Activated T-cell treated with anti-CD3 and anti-CD28 coated beads, Interleukin-2, amount 50 U/mL, for 48 hours (primary cell): ENCODE measurements around the gene SYCE3.
"Not testable (repeated sequence)": the region's sequence is repeated elsewhere in the genome, so short reads cannot be mapped to it uniquely, and the experiment has no call there.

Experiments used
- DNase-seq, 2 experiments: peaks; one replicate each; pipeline ENCODE4 v3.0.0-alpha.2; 2020

Gene SYCE3

DNA sequence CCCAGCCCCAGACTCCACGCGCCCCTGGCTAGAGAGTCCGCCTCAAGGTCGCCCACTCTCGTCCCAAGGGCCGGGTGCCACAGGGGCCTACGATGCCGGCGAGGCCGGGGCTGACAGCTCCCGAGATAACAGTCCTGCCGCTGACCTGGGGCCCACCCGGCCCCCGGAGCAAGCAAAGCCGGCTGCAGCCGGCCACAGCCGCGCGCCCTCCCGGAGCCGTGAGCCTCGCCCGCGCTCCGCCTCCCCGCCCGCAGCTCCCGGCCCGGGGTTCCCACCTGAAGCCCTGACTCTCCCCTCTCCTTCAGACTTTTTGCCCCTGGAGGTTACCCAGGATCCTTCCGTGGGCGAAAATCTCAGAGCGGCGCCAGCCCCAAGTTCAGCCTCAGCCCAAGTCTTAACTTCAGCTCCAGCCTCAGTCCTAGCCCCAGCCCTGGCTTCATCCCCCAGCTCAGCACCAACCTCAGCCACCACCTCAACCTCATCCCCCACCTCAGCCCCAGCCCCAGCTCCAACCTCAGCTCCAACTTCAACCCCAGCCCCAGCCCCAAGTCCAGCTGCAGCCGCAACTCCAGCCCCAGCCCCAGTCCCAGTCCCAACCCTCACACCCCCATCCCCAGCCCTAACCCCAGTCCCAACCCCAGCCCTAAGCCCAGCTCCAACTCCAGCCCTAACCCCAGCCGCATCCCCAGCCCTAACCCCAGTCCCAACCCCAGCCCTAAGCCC lies 15.3 kb downstream of the SYCE3 start:
- peak in 1 of 2 experiments; percentile 34 for DNase-seq

DNA sequence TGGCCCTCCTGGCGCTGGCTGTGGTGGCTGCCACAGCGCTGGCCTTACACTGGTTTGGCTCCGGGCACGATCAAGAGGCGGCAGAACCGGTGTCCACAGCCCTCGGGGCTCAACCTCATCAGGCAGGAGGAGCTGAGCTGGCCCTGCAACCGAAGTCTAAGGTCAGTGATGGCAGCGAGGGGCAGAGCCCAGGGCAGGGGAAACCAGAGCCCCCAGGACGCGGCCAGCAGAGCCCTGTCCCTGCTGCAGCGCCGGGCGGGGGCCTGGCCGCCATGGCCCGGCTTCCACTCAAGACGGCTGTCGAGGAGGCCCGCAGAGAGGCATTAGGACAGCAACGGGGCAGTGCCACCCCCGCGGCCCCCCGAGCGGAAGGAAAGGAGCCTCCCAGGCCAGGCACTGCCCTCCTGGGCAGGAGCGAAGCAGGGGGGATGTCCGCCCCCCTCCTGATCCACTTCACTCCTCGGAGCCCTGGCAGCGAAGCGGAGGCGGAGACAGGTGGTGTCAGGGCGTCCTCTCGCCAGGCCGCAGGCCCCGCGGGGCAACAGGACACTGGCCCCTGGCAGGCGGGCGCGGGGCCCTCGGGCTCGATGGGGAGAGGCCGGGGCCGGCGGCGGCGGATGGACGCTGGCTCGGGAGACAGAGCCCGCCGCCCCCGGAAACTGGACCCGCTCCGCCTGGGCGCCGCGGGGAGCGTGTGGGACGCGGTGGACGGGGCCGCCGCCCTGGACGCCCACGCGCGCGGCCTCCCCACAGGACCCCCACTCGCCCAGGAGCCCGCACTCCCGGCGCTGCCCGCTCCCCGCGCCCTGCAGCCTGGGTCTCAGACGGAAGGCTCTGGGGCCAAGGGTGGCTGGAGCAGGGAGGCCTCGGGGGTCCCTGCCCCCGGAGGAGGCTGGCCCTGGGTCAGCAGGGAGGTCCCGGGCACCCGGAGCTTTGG lies 16.1 kb downstream of the SYCE3 start:
- no peak for DNase-seq

DNA sequence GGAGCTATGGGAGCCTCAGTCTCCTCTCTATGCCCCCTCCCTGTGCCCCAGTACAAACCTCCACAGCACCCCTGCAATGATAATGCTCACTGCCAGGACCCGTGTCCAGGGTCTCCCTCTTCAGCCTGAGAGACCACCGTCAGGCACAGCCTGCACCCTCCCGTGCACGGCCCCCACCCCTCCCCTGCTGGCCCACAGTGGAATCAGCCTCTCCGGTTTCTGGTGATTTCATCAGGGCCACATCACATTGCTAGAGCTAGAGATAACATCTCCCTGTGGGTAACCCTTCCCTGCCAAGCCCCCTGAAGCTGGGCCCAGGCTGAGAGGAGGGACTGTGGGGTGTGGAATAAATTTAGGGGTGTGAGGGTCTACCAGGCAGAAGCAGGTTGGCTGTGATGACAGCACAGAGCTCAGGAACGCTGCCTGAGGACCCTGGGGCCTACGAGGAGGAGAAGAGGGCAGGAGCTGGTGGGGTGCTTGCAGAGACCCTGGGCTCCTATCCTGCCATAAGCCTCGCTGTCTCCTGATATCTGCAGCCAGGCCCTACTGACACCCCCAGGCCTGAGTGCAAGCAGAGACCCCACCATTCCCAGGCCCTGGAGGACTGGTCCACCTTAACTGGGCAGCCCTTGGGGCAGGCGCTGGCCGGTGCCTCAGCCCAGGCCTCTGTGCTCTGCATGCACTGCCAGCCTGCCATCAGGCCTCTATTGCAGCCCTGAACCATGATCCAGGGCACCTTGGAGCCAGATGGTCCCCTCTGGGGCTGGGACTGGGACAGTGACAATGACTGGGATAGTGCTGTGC lies 17.0 kb downstream of the SYCE3 start, which contains the start of gene KLHDC7B:
TSS of gene KLHDC7B (plus strand) at position 378 of the 804 bp plus-strand sequence. CDS start at position 723, 345 bp downstream.
- DNase-seq = peak; percentile 56 to 62

DNA sequence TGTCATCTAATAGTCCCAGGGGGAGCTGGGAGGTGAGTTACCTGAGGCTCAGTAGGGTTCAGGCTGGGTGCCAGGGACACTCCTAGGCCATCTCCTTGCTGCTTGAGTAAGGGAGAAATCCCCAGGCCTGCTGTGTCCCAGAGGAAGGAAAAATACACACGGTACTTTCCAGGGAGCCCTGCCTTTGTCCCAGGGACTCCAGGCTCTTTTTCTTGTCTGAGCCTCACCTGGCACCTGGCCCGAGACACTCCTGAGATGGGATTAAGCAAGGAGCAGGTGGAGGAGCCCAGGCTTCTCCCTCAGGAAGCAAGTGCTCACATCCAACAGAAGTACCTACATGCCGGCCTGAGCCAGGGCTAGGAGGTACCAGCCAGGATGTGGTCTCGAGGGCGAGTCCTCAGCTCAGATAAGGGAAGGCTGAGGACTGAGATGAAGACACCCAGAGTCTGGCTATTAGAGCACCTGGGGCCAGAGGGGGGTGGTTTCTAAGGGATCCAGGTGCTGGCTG lies 17.9 kb downstream of the SYCE3 start:
- peak; percentile 49 for DNase-seq

DNA sequence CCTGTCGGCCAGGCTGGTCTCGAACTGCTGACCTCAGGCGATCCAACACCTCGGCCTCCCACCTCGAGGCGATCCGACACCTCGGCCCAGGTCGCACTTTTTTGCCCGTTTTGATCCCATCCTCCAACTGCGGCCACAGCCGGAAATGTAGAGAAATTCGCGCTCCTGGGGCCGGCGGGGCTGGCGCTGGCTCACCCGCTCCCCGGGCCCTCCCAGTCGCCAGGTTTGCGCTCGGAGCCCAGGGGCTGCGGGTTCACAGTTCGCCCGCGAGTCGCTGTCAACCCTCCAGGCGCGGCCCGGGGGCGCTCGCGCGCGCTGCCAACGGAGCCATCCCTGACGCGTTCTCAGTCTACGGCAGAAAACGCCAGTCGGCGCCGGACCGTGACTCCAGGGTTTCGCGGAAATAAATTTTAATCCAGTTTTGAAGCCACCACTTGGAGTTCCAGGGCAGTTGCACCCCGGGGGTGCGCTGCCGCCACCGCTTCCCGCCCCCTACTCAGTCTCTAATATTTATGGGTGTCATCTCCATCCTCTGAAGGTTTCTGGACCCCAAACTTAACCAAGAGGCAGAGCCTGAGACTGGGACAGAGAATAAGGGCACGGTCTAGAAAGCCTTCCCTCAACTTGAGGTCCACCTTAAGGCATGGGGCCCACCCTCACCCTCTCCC lies 18.5 kb downstream of the SYCE3 start:
- peak; percentile 91 to 92 for DNase-seq

DNA sequence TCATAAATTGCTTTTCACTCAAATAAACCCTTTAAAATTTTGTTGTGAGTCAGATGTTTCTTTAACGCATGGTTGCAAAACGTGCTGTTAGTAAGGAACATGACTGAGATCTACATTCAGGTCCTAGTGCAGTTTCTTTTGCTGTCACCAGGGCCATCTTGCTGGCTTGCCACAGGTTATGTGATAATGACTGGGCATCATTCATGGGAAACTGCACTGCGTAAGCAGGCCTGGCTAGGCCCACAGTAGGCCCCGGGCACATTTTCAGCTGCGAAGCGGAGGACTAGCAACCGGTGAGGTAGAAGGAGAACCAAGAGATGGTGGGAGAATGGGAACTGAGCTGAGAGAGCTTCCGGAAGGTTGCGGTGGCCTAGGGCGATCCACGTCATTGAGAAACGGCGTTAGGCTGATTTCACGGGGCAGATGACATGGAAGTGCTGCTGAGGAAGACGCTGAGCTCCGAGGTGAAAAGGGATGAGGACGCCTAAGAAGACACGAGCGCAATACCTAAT lies 20.2 kb downstream of the SYCE3 start:
- peak; percentile 51 to 65 for DNase-seq

DNA sequence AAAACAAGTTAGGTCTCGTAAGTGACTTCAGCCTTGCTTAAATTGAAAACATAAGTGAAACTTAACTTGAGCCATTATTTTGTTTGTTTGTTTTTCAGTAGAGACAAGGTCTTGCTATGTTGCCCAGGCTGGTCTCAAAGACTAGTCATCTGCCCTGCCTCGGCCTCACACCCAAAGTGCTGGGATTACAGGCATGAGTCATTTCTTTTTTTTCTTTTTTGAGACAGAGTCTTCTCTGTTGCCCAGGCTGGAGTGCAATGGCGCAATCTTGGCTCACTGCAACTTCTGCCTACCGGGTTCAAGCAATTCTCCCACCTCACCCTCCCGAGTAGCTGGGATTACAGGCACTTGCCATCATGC lies 21.1 kb downstream of the SYCE3 start:
- peak; percentile 57 to 63 for DNase-seq

DNA sequence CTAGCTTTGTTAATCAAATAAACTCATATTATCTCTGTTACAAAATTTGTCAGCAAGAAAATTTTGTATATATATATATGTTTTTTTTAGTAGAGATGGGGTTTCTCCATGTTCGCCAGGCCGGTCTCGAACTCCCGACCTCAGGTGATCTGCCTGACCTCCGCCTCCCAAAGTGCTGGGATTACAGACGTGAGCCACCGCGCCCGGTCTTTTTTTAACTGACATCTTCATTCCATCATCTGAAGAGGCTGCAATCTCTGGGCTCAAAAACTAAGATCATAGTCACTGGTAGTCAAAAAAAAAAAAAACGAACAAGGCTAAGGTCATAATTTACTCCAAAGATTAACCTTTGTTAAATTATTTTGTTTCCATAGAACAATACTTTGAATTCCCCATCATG lies 22.3 kb downstream of the SYCE3 start:
- DNase-seq = no peak

DNA sequence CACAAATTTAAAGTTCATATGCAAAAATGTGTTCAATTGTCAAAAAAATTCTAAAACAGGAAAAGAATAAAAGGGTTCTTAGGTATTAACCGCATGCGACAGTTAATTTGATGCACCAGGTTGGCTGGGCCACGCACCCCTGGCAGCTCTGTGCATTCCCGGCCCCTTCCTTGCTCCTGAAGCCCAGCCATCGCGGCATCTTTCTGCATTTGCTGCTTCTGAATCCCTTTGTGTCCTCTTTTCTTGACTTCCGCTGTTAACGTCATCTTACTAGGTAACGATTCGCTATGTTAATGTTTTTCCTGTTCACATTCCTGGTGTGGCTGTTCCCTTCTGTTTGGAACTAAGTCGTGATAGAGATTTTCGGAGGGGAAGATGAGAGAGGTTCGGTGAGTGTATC lies 25.0 kb downstream of the SYCE3 start:
- DNase-seq = no peak

DNA sequence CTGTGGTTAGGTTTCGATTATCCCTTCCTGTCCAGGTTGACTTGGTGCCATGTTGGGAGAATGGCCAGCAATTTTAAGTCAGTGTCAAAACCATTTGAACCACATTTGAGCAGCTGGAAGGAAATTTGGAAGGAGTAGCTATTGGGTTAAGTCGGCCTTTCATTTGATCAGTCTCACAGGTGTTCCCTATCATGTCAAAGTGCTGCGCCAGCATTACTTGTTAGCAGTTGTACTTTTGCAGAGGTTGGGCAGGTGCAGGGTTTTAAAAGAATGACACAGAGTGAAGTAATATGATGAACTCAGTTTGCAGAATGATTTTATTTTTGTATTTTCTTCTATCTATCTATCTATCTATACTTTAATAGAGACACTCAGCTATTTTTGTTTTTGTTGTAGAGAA lies 26.5 kb downstream of the SYCE3 start:
- no peak for DNase-seq

DNA sequence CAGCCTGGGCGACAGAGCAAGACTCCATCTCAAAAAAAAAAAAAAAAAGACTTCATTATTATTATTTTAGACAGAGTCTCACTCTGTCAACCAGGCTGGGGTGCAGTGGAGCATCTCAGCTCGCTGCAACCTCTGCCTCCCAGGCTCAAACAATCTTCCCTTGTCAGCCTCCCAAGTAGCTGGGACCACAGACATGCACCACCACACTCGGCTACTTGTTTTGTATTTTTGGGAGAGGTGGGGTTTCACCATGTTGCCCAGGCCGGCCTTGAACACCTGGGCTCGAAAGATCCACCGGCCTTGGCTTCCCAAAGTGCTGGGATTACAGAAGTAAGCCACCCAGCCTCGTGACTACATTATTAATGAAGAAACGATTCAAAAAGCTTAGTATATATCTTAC lies 27.6 kb downstream of the SYCE3 start:
- DNase-seq = no peak

DNA sequence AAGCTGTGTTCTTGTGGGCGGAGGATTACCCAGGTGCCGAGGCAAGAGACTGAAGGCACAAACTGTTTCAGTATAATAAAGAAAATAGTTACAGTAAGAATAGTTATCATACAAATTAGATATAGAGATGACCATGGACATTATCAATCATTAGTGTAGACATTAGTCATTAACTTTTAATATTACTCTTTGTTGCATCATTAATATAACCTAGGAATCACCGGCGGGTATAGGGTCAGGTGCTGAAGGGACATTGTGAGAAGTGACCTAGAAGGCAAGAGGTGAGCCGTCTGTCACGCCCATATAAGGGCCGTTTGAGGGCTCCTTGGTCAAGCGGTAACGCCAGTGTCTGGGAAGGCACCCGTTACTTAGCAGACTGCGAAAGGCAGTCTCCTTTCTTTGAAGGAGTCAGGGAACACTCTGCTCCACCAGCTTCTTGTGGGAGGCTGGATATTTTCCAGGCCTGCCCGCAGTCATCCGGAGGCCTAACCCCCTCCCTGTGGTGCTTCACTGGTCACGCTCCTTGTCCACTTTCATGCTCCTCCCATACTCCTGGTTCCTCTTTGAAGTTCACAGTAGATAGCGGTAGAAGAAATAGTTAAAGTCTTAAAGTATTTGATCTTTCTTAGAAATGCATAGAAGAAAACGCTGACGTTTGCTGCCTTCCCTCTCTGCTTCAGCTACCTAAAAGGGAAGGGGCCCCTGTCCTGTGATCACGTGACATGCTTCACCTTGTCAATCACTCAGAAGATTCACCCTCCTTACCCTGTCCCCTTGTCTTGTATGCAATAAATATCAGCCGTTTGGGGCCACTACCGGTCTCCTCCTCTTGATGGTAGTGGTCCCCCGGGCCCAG lies 28.6 kb downstream of the SYCE3 start:
- not testable (repeated sequence) for DNase-seq

DNA sequence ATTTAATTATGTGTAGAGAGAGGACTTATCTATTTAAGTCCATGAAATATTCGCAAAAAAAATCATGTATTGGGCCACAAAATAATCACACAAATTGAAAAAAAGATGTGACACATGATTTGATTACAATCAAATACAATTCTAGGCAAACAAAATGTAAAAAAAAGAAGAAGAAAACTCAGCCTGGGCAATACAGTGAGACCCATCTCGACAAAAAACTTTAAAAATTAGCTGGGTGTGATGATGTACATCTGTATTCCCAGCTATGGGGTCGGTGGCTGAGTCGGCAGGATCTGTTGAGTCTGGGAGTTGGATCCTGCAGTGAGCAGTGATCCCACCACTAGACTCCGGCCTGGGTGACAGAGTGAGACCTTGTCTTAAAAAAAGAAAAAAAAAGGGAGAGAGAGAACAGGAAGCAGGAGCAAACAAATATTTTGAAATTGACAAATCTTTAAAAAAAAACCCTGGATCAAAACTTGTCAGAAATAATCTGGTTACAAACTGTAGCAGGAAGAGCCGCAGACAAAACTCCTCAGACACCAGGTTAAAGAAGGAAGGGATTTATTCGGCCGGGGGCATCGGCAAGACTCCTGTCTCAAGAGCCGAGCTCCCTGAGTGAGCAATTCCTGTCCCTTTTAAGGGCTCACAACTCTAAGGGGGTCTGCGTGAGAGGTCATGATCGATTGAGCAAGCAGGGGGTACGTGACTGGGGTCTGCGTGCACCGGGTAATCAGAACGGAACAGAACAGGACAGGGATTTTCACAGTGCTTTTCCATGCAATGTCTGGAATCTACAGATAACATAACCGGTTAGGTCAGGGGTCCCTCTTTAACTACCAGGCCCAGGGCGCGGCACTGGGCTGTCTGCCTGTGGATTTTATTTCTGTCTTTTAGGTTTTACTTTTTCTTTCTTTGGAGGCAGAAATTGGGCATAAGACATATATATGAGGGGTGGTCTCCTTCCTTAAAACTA lies 29.6 kb downstream of the SYCE3 start:
- no peak for DNase-seq

DNA sequence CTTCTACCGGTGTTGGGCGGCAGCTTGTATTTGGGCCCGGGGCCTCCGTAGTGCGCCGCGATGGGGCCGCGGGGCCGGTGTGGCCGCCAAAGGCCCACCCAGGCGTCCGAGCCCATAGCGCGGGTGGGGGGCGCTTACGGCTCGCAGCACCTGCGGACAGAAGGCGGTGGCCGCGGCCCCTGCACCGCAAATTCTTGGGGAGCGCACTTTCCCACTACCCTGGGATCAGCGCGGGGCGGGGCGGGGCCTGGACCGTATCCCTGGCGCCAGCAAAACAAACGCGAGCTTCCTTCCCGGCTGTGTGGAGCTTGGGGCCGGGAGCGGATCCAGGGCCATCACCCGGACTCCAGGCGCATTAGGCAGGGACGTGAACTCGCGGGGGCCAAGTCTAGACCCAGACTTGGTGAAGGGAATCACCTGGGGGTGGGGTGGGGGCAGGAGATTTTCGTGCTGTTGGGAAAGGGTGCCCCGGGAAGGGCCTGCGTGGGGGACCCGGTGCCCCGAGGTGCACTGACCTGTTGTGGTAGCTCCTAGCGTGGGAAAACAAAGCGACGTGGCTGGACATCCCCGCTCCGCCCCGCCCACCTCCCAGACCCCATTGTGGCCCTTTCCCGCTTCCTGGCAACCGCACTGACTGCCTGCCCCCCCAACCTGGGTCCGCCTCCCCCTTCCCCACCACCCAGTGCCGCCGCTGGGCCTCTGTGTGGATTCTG lies 30.6 kb downstream of the SYCE3 start:
- DNase-seq = no peak

DNA sequence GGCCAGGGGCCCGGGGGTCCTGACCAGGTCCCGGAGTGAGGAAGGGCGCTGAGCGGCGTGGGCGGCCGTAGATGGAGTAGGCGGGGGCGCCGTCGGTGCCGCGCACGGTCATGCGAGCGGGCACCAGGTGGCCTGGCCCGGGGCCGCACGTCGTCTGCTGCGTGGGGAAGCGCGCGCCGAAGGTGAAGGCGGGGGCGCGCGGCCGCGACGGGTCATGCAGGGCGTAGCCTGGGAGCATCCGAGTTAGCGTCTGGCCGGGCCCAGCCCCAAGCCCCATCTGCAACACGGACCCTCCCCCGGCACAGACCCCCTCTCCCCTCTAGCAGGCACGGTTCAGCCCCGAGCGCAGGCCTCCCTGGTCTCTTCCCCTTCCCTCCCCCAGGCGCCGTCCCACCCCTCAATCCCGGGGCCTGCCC lies 31.2 kb downstream of the SYCE3 start:
- DNase-seq = peak in 1 of 2 experiments; percentile 84

DNA sequence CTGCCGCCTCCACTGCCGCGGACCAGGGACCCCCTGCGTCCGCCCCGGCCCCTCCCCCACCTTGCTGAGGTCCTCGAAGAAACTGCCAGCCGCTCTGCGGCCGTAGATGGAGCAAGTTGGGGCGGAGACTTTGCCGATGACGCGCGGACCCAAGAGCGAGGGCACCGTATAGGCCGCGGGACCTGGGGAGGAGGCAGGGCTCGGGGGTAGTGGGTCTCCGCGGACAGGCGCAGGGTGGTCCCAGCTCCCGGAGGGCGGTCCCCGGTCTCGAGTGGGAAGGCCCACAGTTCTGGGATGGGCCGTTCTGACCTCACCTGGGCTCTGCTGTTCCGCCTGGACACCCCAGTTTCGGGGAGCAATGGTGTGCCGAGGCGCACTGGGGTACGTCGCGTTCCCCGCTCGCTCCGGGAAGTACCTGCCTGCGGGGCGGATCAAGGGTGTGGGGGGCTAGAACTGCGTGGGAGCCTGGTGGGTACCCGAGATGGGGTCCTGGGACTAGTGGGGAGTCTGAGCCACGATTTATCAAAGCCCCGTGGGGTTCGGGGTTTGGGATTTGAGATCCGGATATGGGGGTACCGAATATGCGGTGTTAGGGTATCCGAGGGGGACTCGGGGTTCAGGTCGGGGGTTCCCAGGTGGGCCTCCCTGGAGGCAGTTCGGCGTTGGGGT lies 31.7 kb downstream of the SYCE3 start:
- peak; percentile 88 to 90 for DNase-seq

DNA sequence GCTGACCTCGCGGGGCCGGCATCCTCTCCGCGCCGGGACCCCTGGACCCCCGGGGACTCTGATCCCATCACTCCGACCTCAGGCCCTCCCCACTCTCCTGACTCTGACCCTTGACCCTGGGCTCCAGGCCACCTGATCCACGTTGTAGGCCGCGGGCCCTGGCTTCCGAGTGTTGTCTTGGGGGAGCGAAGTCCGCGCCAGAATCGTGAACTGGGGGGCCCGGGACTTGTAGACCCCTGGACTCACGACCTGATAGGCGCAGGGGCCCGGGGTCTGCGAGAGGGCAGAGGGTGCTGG lies 32.2 kb downstream of the SYCE3 start:
- DNase-seq = no peak

DNA sequence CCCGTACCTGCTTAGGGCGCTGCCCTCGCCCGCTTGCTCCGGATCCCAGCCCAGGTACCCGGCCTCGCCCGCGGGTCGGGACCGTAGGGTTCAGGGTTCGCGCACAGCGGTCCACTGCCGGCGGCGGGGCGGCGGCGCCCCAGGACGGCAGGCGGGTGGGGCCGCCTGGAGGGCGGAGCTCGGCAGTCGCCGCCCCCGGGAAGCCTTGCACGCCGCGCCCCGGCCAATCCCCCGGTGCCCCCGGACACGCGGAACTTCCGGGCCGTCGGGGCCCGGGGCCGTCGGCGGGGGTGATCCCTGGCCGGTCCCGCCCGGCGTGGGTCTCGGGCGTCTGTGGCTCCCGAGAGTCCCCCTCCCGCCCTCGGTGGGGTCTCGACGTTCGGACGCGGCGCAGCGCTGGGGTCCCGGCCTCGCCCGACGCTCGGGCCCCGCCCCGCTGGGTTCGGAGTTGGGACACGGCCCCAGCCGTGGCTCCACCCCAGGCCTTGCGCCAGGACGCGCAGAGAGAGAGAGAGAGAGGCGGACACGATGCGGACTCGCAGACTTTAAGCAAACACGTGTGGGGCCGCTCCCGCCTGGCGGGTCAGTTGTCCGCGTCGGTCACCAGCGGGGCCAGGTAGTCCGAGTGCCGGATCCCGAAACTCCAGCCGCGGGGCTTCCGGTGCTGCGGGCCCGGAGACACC lies 32.7 kb downstream of the SYCE3 start, which contains the start of gene TYMP:
TSS of gene TYMP (minus strand) at position 116 of the 683 bp plus-strand sequence. CDS start 303 bp downstream, outside the sequence.
- DNase-seq = peak; percentile 80 to 84
